Fibroblast of lung (primary cell): ENCODE results near the gene CCR2. TPM values are rescaled to one million over a fixed set of nuclear protein-coding genes. Genes with fewer than 3 reads are reported as not detected.

Source experiments
- DNase-seq, 2 donors: peaks; one replicate each; pipeline versions ENCODE4 v3.0.0 to v3.0.0-alpha.2; 2010; ENCODE audit warnings: low read depth in 2 of 2
- H2AFZ ChIP-seq: 2 replicates; pipeline ENCODE4 v1.5.1; 2012; ENCODE audit warnings: low read length, control low read depth, inconsistent platforms
- H3K27ac ChIP-seq: 2 replicates; pipeline ENCODE4 v1.5.1; 2011; ENCODE audit warnings: low read length, control low read depth; ENCODE audit not compliant: insufficient read depth
- H3K27me3 ChIP-seq: 2 replicates; pipeline ENCODE4 v1.5.1; 2011; ENCODE audit warnings: mild to moderate bottlenecking, low read length; ENCODE audit not compliant: control insufficient read depth, insufficient read depth
- H3K36me3 ChIP-seq: 2 replicates; pipeline ENCODE4 v1.5.1; 2011; ENCODE audit warnings: low read length; ENCODE audit not compliant: control insufficient read depth, insufficient read depth
- H3K4me1 ChIP-seq: 2 replicates; pipeline ENCODE4 v1.5.1; 2011; ENCODE audit warnings: low read length; ENCODE audit not compliant: control insufficient read depth, insufficient read depth; ENCODE audit errors: extremely low read depth
- H3K4me2 ChIP-seq: 2 replicates; pipeline ENCODE4 v1.5.1; 2011; ENCODE audit warnings: low read length, control low read depth; ENCODE audit not compliant: insufficient read depth; ENCODE audit errors: extremely low read depth
- H3K4me3 ChIP-seq, 4 experiments: fragments of 200-600 bp in 1 of 4; sonication (generic) in 1 of 4; replicated peaks in 1 of 4; 2 replicates each; pipeline ENCODE4 v1.5.1; 2011 to 2016; ENCODE audit warnings: low read length in 4 of 4, low read depth in 3 of 4, mild to moderate bottlenecking in 3 of 4, control low read depth in 2 of 4, inconsistent platforms in 1 of 4, mixed read lengths in 1 of 4; ENCODE audit not compliant: insufficient read depth in 1 of 4; ENCODE audit errors: control extremely low read depth in 1 of 4
- H3K79me2 ChIP-seq: 2 replicates; pipeline ENCODE4 v1.5.1; 2012; ENCODE audit warnings: mild to moderate bottlenecking, low read length, inconsistent platforms; ENCODE audit not compliant: control insufficient read depth, insufficient read depth
- H3K9ac ChIP-seq: 2 replicates; pipeline ENCODE4 v1.5.1; 2011; ENCODE audit warnings: mild to moderate bottlenecking, low read length, control low read depth; ENCODE audit not compliant: insufficient read depth
- H3K9me3 ChIP-seq: 2 replicates; pipeline ENCODE4 v1.5.1; 2012; ENCODE audit warnings: low read depth, low read length; ENCODE audit not compliant: control insufficient read depth, insufficient read depth
- H4K20me1 ChIP-seq: 2 replicates; pipeline ENCODE4 v1.5.1; 2011; ENCODE audit warnings: low read length; ENCODE audit not compliant: control insufficient read depth, insufficient read depth; ENCODE audit errors: extremely low read depth
- CTCF ChIP-seq, 2 donors: IDR thresholded peaks in 1 of 2; conservative IDR thresholded peaks in 1 of 2; 1 replicate in 1 of 2; 2 replicates in 1 of 2; pipeline ENCODE4 v1.5.1; 2011 to 2012; ENCODE audit warnings: low read length in 2 of 2, control low read depth in 1 of 2, inconsistent platforms in 1 of 2, low read depth in 1 of 2, mild to moderate bottlenecking in 1 of 2
- EZH2 ChIP-seq: IDR thresholded peaks from 2 replicates; pipeline ENCODE4 v1.5.1; 2012; ENCODE audit warnings: low read length, control low read depth, mild to moderate bottlenecking; ENCODE audit errors: missing control alignments
- polyA plus RNA-seq, 2 donors: library from polyadenylated mRNA; depleted of rRNA in 1 of 2; stranded (reverse) in 1 of 2; unstranded in 1 of 2; fragments of >200 nt; gene quantifications; 2 replicates each; pipeline ENCODE4 v1.2.1, GENCODE V29; 2011 to 2012; ENCODE audit warnings: missing spikeins in 1 of 2
- total RNA-seq: library from RNA; depleted of rRNA; stranded (reverse); fragments of >200 nt; gene quantifications from 2 replicates; pipeline ENCODE4 v1.2.1, GENCODE V29; 2014

The CCR2 gene
- total and polyA plus RNA-seq, 2 donors (not counting 1 experiment from before 2014, with no cell fraction given): under 0.01 TPM; not detected in 1

- no peaks in the 10 kb centered on the region for H3K9me3 ChIP-seq
- H3K4me2 ChIP-seq: no peak overlapping the region
- H4K20me1 ChIP-seq: no peaks in the 10 kb centered on the region
- no peaks in the 10 kb centered on the region for H3K27me3 ChIP-seq
- H3K27ac ChIP-seq: no peak overlapping the region
- DNase-seq: no peak
- no peaks in the 10 kb centered on the region for H3K79me2 ChIP-seq
- TF ChIP-seq CTCF (conservative IDR thresholded peaks at IDR 0.05 in 1 of 2, IDR thresholded peaks at IDR 0.05 in 1 of 2; ENCODE audit: low read depth in 1 of 2, low read length in 2 of 2): no peak
- TF ChIP-seq EZH2: no peak
- H3K9ac ChIP-seq: no peak overlapping the region
- H3K36me3 ChIP-seq: no peaks in the 10 kb centered on the region
- H3K4me1 ChIP-seq: peaks cover 9% of the 10 kb centered on the region
- no peak overlapping the region for H3K4me3 ChIP-seq
- H2AFZ ChIP-seq: no peak overlapping the region
Measured at GRCh38 chr3:46399098-46399497, 45.2 kb downstream of the CCR2 start.

GRCh38 chr3:46399557-46399956 is 45.6 kb downstream of the CCR2 start:
- Histone ChIP-seq H2AFZ (no peak overlapping the region), H3K9ac (no peak overlapping the region)
- no peak for TF ChIP-seq CTCF (conservative IDR thresholded peaks at IDR 0.05 in 1 of 2, IDR thresholded peaks at IDR 0.05 in 1 of 2; ENCODE audit: low read depth in 1 of 2, low read length in 2 of 2)
- TF ChIP-seq EZH2: no peak

GRCh38 chr3:46400000-46400734 is 46.3 kb downstream of the CCR2 start:
- H3K9me3 ChIP-seq: no peaks in the 10 kb centered on the region
- no peak overlapping the region for H3K9ac ChIP-seq
- TF ChIP-seq CTCF (conservative IDR thresholded peaks at IDR 0.05 in 1 of 2, IDR thresholded peaks at IDR 0.05 in 1 of 2; ENCODE audit: low read depth in 1 of 2, low read length in 2 of 2) (no peak), EZH2 (no peak)
- no peaks in the 10 kb centered on the region for H3K27me3 ChIP-seq
- peaks cover 9% of the 10 kb centered on the region for H3K4me1 ChIP-seq
- no peaks in the 10 kb centered on the region for H3K36me3 ChIP-seq
- DNase-seq: peak; percentile 74 to 80
- H4K20me1 ChIP-seq: no peaks in the 10 kb centered on the region
- H3K4me3 ChIP-seq: no peak overlapping the region
- no peak overlapping the region for H3K27ac ChIP-seq
- H3K79me2 ChIP-seq: no peaks in the 10 kb centered on the region
- no peak overlapping the region for H3K4me2 ChIP-seq
- no peak overlapping the region for H2AFZ ChIP-seq

More at GRCh38 chr3:46399557-46399956, 45.6 kb downstream of the CCR2 start:
- Histone ChIP-seq H3K4me1 (peaks cover 9% of the 10 kb centered on the region), H3K9me3 (no peaks in the 10 kb centered on the region), H3K4me3 (no peak overlapping the region), H3K4me2 (no peak overlapping the region), H4K20me1 (no peaks in the 10 kb centered on the region), H3K27me3 (no peaks in the 10 kb centered on the region), H3K27ac (no peak overlapping the region), H3K79me2 (no peaks in the 10 kb centered on the region), H3K36me3 (no peaks in the 10 kb centered on the region)
- DNase-seq: peak in 1 of 2 donors; percentile 34
